ENCODE results near the gene GTF3C2.

GTF3C2 gene

GRCh38 chr2:27306136-27306535 lies 50.4 kb downstream of the GTF3C2 start:
- DNase-seq (ENCODE audit: low spot score): no peak
- H3K27me3 ChIP-seq (ENCODE audit: control insufficient read depth in 3 of 3, insufficient read depth in 3 of 3, low read depth in 1 of 3, low read length in 3 of 3): peaks cover 27 to 41% (median 28%) of the 10 kb centered on the region in 3 experiments

GRCh38 chr2:27305516-27305915 lies 51.0 kb downstream of the GTF3C2 start:
- H3K4me2 ChIP-seq (ENCODE audit: insufficient read depth, low read length, poor library complexity, severe bottlenecking): no peak overlapping the region
- no peak overlapping the region for H3K9ac ChIP-seq (ENCODE audit: low read depth, low read length, poor library complexity)
- H3K4me1 ChIP-seq (ENCODE audit: control insufficient read depth in 2 of 2, insufficient read depth in 1 of 2, low read depth in 1 of 2, low read length in 2 of 2): peaks cover 0 to 3% of the 10 kb centered on the region in 2 donors
- no peak overlapping the region for H3K27ac ChIP-seq (replicated peaks; ENCODE audit: low read length)
- no peak overlapping the region for H2BK15ac ChIP-seq (ENCODE audit: low read length)
- no peak overlapping the region for H2BK5ac ChIP-seq (ENCODE audit: low read length)
- DNase-seq (ENCODE audit: low spot score): no peak
- H3K79me1 ChIP-seq (ENCODE audit: low read depth, low read length): peaks cover 5% of the 10 kb centered on the region
- no peak overlapping the region for H3K18ac ChIP-seq (ENCODE audit: low read length)
- peaks cover 0 to 1% of the 10 kb centered on the region in 2 donors for H3K9me3 ChIP-seq (replicated peaks in 1 of 2; ENCODE audit: control insufficient read depth in 2 of 2, insufficient read depth in 1 of 2, low read depth in 1 of 2, low read length in 2 of 2)
- no peak overlapping the region for H2BK120ac ChIP-seq (ENCODE audit: low read depth, low read length)
- H4K8ac ChIP-seq (ENCODE audit: low read depth, low read length): no peak overlapping the region
- no peak overlapping the region for H3K23ac ChIP-seq (ENCODE audit: low read depth, low read length, poor library complexity)
- H3K4me3 ChIP-seq (ENCODE audit: low read length in 2 of 2): peak overlapping the region in 1 of 2 donors; percentile 40
- WGBS, 2 donors (ENCODE audit: extremely low coverage in 2 of 2, insufficient read length in 2 of 2, insufficient replicate concordance in 1 of 2): no CpG with 5 or more reads among the region's 16 CpGs
- H4K91ac ChIP-seq (ENCODE audit: low read depth, low read length, poor library complexity): no peak overlapping the region
- H2AK5ac ChIP-seq (ENCODE audit: low read depth, low read length): no peak overlapping the region
- H2BK12ac ChIP-seq (ENCODE audit: low read length): no peak overlapping the region
- H3K36me3 ChIP-seq (replicated peaks in 1 of 2; ENCODE audit: control insufficient read depth in 2 of 2, insufficient read depth in 2 of 2, low read length in 2 of 2): peaks cover 3 to 12% of the 10 kb centered on the region in 2 donors
- peaks cover 27 to 41% (median 28%) of the 10 kb centered on the region in 3 experiments for H3K27me3 ChIP-seq (ENCODE audit: control insufficient read depth in 3 of 3, insufficient read depth in 3 of 3, low read depth in 1 of 3, low read length in 3 of 3)
- no peak overlapping the region for H2AFZ ChIP-seq (ENCODE audit: low read length)
- no peak overlapping the region for H3K4ac ChIP-seq (ENCODE audit: low read length)
- no peak overlapping the region for H3K14ac ChIP-seq (ENCODE audit: low read length)

More at GRCh38 chr2:27306136-27306535, 50.4 kb downstream of the GTF3C2 start:
- no peak overlapping the region for H3K4me3 ChIP-seq (ENCODE audit: low read length in 2 of 2)
- H3K9me3 ChIP-seq (replicated peaks in 1 of 2; ENCODE audit: control insufficient read depth in 2 of 2, insufficient read depth in 1 of 2, low read depth in 1 of 2, low read length in 2 of 2): peaks cover 0 to 1% of the 10 kb centered on the region in 2 donors
- H3K79me1 ChIP-seq (ENCODE audit: low read depth, low read length): peaks cover 5% of the 10 kb centered on the region
- no peak overlapping the region for H2BK5ac ChIP-seq (ENCODE audit: low read length)
- peak overlapping the region; percentile 23 for H2AFZ ChIP-seq (ENCODE audit: low read length)
- H2AK5ac ChIP-seq (ENCODE audit: low read depth, low read length): no peak overlapping the region
- WGBS, 2 donors (ENCODE audit: extremely low coverage in 2 of 2, insufficient read length in 2 of 2, insufficient replicate concordance in 1 of 2): no CpG with 5 or more reads among the region's 26 CpGs
- no peak overlapping the region for H3K4ac ChIP-seq (ENCODE audit: low read length)
- peaks cover 3 to 12% of the 10 kb centered on the region in 2 donors for H3K36me3 ChIP-seq (replicated peaks in 1 of 2; ENCODE audit: control insufficient read depth in 2 of 2, insufficient read depth in 2 of 2, low read length in 2 of 2)
- peak overlapping the region; percentile 80 for H3K23ac ChIP-seq (ENCODE audit: low read depth, low read length, poor library complexity)
- no peak overlapping the region for H4K91ac ChIP-seq (ENCODE audit: low read depth, low read length, poor library complexity)
- no peak overlapping the region for H3K18ac ChIP-seq (ENCODE audit: low read length)
- no peak overlapping the region for H3K14ac ChIP-seq (ENCODE audit: low read length)
- no peak overlapping the region for H3K27ac ChIP-seq (replicated peaks; ENCODE audit: low read length)
- no peak overlapping the region for H4K8ac ChIP-seq (ENCODE audit: low read depth, low read length)
- no peak overlapping the region for H3K9ac ChIP-seq (ENCODE audit: low read depth, low read length, poor library complexity)
- no peak overlapping the region for H3K4me2 ChIP-seq (ENCODE audit: insufficient read depth, low read length, poor library complexity, severe bottlenecking)
- no peak overlapping the region for H2BK15ac ChIP-seq (ENCODE audit: low read length)
- H2BK12ac ChIP-seq (ENCODE audit: low read length): no peak overlapping the region
- H3K4me1 ChIP-seq (ENCODE audit: control insufficient read depth in 2 of 2, insufficient read depth in 1 of 2, low read depth in 1 of 2, low read length in 2 of 2): peaks cover 0 to 3% of the 10 kb centered on the region in 2 donors
- H2BK120ac ChIP-seq (ENCODE audit: low read depth, low read length): no peak overlapping the region

GRCh38 chr2:27304488-27305240 lies 51.9 kb downstream of the GTF3C2 start:
- H3K23ac ChIP-seq (ENCODE audit: low read depth, low read length, poor library complexity): no peak overlapping the region
- WGBS, 2 donors (ENCODE audit: extremely low coverage in 2 of 2, insufficient read length in 2 of 2, insufficient replicate concordance in 1 of 2): no CpG with 5 or more reads among the region's 13 CpGs

More at GRCh38 chr2:27304488-27305240, 51.9 kb downstream of the GTF3C2 start:
- H2BK15ac ChIP-seq (ENCODE audit: low read length): no peak overlapping the region
- peaks cover 0 to 1% of the 10 kb centered on the region in 2 donors for H3K9me3 ChIP-seq (replicated peaks in 1 of 2; ENCODE audit: control insufficient read depth in 2 of 2, insufficient read depth in 1 of 2, low read depth in 1 of 2, low read length in 2 of 2)
- H3K36me3 ChIP-seq (replicated peaks in 1 of 2; ENCODE audit: control insufficient read depth in 2 of 2, insufficient read depth in 2 of 2, low read length in 2 of 2): peaks cover 1 to 9% of the 10 kb centered on the region in 2 donors
- no peak for DNase-seq (ENCODE audit: low spot score)
- H3K14ac ChIP-seq (ENCODE audit: low read length): no peak overlapping the region
- peak overlapping the region in 1 of 2 donors; percentile 27 for H3K4me3 ChIP-seq (ENCODE audit: low read length in 2 of 2)
- H3K27ac ChIP-seq (replicated peaks; ENCODE audit: low read length): no peak overlapping the region
- H2BK12ac ChIP-seq (ENCODE audit: low read length): no peak overlapping the region
- H4K91ac ChIP-seq (ENCODE audit: low read depth, low read length, poor library complexity): no peak overlapping the region
- peaks cover 0 to 3% of the 10 kb centered on the region in 2 donors for H3K4me1 ChIP-seq (ENCODE audit: control insufficient read depth in 2 of 2, insufficient read depth in 1 of 2, low read depth in 1 of 2, low read length in 2 of 2)
- H3K9ac ChIP-seq (ENCODE audit: low read depth, low read length, poor library complexity): no peak overlapping the region
- H3K18ac ChIP-seq (ENCODE audit: low read length): no peak overlapping the region
- H3K4me2 ChIP-seq (ENCODE audit: insufficient read depth, low read length, poor library complexity, severe bottlenecking): no peak overlapping the region
- peaks cover 28 to 41% (median 28%) of the 10 kb centered on the region in 3 experiments for H3K27me3 ChIP-seq (ENCODE audit: control insufficient read depth in 3 of 3, insufficient read depth in 3 of 3, low read depth in 1 of 3, low read length in 3 of 3)
- no peak overlapping the region for H2AK5ac ChIP-seq (ENCODE audit: low read depth, low read length)
- H2BK5ac ChIP-seq (ENCODE audit: low read length): no peak overlapping the region
- H3K79me1 ChIP-seq (ENCODE audit: low read depth, low read length): peaks cover 5% of the 10 kb centered on the region
- no peak overlapping the region for H3K4ac ChIP-seq (ENCODE audit: low read length)
- no peak overlapping the region for H2AFZ ChIP-seq (ENCODE audit: low read length)
- H2BK120ac ChIP-seq (ENCODE audit: low read depth, low read length): no peak overlapping the region
- no peak overlapping the region for H4K8ac ChIP-seq (ENCODE audit: low read depth, low read length)

All from neuronal stem cell (in vitro differentiated cells).